Body of pancreas (tissue), 4 donors: ENCODE measurements around the gene DLG2. TPM values are rescaled to one million over a fixed set of nuclear protein-coding genes. Genes with fewer than 3 reads are reported as not detected.

Experiments
- ATAC-seq: fragments of 150-250 bp; one replicate; pipeline ENCODE4 v1.9.1; 2016
- DNase-seq, 4 donors: peaks; one replicate each; pipeline ENCODE4 v3.0.0-alpha.2; 2019
- H3K27ac ChIP-seq, 4 donors: fragments of 200-600 bp; sonication (generic); 1 replicate in 3 of 4; 2 replicates in 1 of 4; pipeline versions ENCODE4 v1.5.1 to v1.6.1; 2016 to 2019; ENCODE audit warnings: mild to moderate bottlenecking in 1 of 4, mixed read lengths in 1 of 4, moderate library complexity in 1 of 4
- H3K27me3 ChIP-seq, 2 donors: fragments of 200-600 bp; sonication (generic); one replicate each; pipeline ENCODE4 v1.6.0; 2016; ENCODE audit warnings: mild to moderate bottlenecking in 1 of 2
- H3K36me3 ChIP-seq, 2 donors: fragments of 200-600 bp; sonication (generic); replicated peaks in 1 of 2; 2 replicates each; pipeline ENCODE4 v1.5.1; 2016; ENCODE audit warnings: low read depth in 2 of 2; ENCODE audit not compliant: insufficient read depth in 1 of 2
- H3K4me1 ChIP-seq: fragments of 200-600 bp; sonication (generic); one replicate; pipeline ENCODE4 v1.6.0; 2016
- H3K4me3 ChIP-seq, 2 donors: fragments of 200-600 bp; sonication (generic); 1 replicate in 1 of 2; 2 replicates in 1 of 2; pipeline ENCODE4 v1.5.1; 2016 to 2019
- H3K9me3 ChIP-seq, 3 donors: fragments of 200-600 bp; sonication (generic); 1 replicate in 2 of 3; 2 replicates in 1 of 3; pipeline ENCODE4 v1.5.1; 2016
- POLR2A ChIP-seq, 3 donors: fragments of 450-650 bp; IDR thresholded peaks; one replicate each; pipeline ENCODE4 v1.6.1; 2016; ENCODE audit warnings: antibody characterized with exemption in 3 of 3, mild to moderate bottlenecking in 2 of 3
- WGBS, 2 donors: methylation state at CpG; one replicate each; pipeline ENCODE4 v1.1.5; 2017; 5-methylcytosine and 5-hydroxymethylcytosine counted together
- intact Hi-C: fragments of 100-400 bp; cut with DNase I; formaldehyde crosslinking; loops from one replicate; pipeline ENCODE4 v1.15.1; 2023
- total RNA-seq, 2 donors: library from RNA; depleted of rRNA; stranded (reverse); fragments of >200 nt; gene quantifications; one replicate each; pipeline ENCODE4 v1.1.0, GENCODE V29; 2016
- TF ChIP-seq, protein P1 (sequence below), 7 experiments: fragments of 450-650 bp in 4 of 7; fragments of 200-600 bp in 3 of 7; sonication (generic) in 3 of 7; IDR thresholded peaks; one replicate each; pipeline ENCODE4 v1.5.1; 2016 to 2019; ENCODE audit warnings: antibody characterized with exemption in 7 of 7

DLG2 gene
- total RNA-seq, 2 donors from 2014 or later: 6.0 to 13.2 TPM

DNA sequence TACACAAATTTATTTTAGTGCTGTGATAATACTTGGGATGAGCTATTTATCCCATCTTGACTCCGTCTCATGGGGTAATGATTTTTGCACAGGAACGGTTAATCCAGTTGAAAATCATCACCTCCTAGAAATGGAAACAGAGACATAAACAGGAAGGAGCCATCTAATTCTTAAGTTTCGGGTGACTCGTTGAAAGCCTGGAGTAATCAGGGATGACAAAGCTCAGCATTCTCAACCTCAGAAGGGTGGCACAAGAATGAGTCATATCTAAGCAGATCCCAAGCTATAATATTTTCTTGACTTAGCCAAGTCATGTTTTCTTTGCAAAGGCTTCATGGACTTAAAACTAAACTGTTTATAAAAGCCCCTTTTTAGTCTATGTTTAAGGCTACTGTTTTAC, 2060.2 kb downstream of the DLG2 start:
- Histone ChIP-seq H3K4me3 (no peak overlapping the region), H3K36me3 (no peaks in the 10 kb centered on the region), H3K9me3 (peaks cover 0 to 6% (median 0%) of the 10 kb centered on the region in 3 donors), H3K27me3 (no peaks in the 10 kb centered on the region), H3K4me1 (peaks cover 5% of the 10 kb centered on the region), H3K27ac (no peak overlapping the region)
- intact Hi-C loops: no loop called here
- TF ChIP-seq POLR2A (IDR thresholded peaks at IDR 0.05): no peak
- TF ChIP-seq, protein P1, sequence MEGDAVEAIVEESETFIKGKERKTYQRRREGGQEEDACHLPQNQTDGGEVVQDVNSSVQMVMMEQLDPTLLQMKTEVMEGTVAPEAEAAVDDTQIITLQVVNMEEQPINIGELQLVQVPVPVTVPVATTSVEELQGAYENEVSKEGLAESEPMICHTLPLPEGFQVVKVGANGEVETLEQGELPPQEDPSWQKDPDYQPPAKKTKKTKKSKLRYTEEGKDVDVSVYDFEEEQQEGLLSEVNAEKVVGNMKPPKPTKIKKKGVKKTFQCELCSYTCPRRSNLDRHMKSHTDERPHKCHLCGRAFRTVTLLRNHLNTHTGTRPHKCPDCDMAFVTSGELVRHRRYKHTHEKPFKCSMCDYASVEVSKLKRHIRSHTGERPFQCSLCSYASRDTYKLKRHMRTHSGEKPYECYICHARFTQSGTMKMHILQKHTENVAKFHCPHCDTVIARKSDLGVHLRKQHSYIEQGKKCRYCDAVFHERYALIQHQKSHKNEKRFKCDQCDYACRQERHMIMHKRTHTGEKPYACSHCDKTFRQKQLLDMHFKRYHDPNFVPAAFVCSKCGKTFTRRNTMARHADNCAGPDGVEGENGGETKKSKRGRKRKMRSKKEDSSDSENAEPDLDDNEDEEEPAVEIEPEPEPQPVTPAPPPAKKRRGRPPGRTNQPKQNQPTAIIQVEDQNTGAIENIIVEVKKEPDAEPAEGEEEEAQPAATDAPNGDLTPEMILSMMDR (IDR thresholded peaks at IDR 0.05): no peak
- no peak for DNase-seq
- no peak for ATAC-seq
- 80 to 81% methylated on average over 4 of the region's 4 CpGs for WGBS, 2 donors

DNA sequence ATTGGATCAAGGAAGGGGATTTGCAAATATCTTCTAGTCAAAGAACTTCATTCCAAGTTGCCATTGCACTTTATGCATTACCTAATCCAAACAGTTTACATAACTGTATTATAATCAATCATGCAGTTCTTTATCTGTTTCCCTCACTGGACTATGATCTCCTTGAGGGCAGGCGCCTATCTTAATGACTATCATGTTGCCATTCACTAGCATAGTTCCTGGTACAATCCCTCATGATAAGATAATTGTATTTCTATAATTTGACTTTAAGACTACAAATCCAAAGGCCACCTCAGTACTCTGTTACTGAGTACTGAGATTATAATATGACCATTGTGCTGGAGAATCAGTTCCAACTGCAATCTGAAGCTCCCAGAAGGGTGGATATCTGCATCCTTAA, 2062.3 kb downstream of the DLG2 start:
- no peaks in the 10 kb centered on the region for H3K27me3 ChIP-seq
- no peaks in the 10 kb centered on the region for H3K36me3 ChIP-seq
- no peaks in the 10 kb centered on the region for H3K4me1 ChIP-seq
- ATAC-seq (no peak), DNase-seq (no peak)
- H3K4me3 ChIP-seq: no peak overlapping the region
- TF ChIP-seq, protein P1 (IDR thresholded peaks at IDR 0.05): no peak
- no peak for TF ChIP-seq POLR2A (IDR thresholded peaks at IDR 0.05)
- intact Hi-C loops: no loop called here
- peaks cover 0 to 6% (median 0%) of the 10 kb centered on the region in 3 donors for H3K9me3 ChIP-seq
- WGBS, 2 donors: 81 to 96% methylated on average over 1 of the region's 1 CpG
- no peak overlapping the region for H3K27ac ChIP-seq

DNA sequence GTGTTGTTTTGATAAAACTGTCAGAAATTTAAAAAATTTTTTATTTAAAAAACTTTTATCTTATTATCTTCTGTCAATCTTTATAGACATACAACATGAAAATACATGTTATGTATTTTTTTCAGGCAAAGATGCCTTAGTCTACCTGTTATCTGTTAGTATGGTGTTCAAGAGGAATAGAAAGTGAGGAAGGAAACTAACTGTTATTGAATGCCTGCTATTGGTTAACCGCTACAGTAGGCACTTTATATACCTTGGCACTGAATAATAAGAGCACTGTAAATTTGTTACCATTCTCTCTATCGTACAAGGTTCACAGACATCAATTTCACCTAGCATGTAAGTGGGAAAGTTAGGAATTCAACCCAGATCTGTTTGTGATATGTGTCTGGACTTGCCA, 2068.9 kb downstream of the DLG2 start:
- Histone ChIP-seq H3K9me3 (peaks cover 0 to under 1% (median 0%) of the 10 kb centered on the region in 3 donors), H3K36me3 (no peaks in the 10 kb centered on the region), H3K4me3 (no peak overlapping the region), H3K27me3 (no peaks in the 10 kb centered on the region), H3K27ac (no peak overlapping the region), H3K4me1 (no peaks in the 10 kb centered on the region)
- intact Hi-C loops: no loop called here
- TF ChIP-seq POLR2A (IDR thresholded peaks at IDR 0.05): no peak
- TF ChIP-seq, protein P1 (IDR thresholded peaks at IDR 0.05): no peak
- ATAC-seq: no peak
- no peak for DNase-seq
- 82 to 93% methylated on average over 2 of the region's 2 CpGs for WGBS, 2 donors

DNA sequence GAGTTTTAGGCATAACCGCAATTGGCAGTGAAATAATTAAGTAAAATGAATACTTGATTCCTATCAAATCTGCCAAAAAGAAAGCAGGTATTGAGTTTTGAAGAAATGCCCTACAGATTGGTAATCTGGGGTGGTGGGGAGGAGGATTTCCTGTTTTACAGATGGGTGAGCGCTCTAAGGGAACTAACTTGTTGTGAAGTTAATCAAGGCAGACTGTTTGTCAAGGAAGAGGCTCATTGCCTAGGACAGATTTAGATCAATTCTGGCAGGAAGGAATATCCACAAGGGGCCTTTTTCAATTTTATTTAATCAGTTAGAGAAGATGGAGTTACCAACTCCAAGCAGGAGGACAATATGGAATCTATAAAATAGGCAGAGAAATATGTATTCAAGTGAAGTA, 2069.5 kb downstream of the DLG2 start:
- WGBS, 2 donors: 84 to 88% methylated on average over 2 of the region's 2 CpGs
- no peak for ATAC-seq
- TF ChIP-seq POLR2A (IDR thresholded peaks at IDR 0.05): no peak
- TF ChIP-seq, protein P1 (IDR thresholded peaks at IDR 0.05): no peak

DNA sequence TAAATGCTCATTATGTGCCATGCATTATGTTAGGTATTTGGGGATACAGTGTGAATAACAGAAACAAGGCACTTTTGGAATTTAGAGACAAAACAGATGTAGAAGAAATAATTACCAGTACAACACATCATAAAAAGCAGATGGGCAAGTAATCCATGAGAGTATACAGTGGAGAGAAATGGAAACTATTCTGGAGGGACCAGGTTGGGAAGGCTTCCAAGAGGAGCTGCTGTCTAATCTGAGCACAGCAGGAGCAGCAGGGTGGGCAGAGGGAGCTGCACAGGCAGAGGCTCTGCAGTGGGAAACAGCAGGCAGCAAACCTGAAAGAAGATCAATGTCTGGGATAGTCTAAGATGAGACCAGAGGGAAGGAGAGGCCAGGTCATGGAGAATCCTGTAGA, 2072.3 kb downstream of the DLG2 start:
- no peaks in the 10 kb centered on the region for H3K36me3 ChIP-seq
- no peak overlapping the region for H3K27ac ChIP-seq
- no peaks in the 10 kb centered on the region for H3K4me1 ChIP-seq
- H3K4me3 ChIP-seq: no peak overlapping the region
- H3K9me3 ChIP-seq: no peaks in the 10 kb centered on the region
- DNase-seq (no peak), ATAC-seq (no peak)
- no peak for TF ChIP-seq POLR2A (IDR thresholded peaks at IDR 0.05)
- intact Hi-C loops: no loop called here
- H3K27me3 ChIP-seq: no peaks in the 10 kb centered on the region

More for the DNA sequence above, 2069.5 kb downstream of the DLG2 start:
- intact Hi-C loops: no loop called here
- no peak for DNase-seq
- no peaks in the 10 kb centered on the region for H3K27me3 ChIP-seq
- no peak overlapping the region for H3K4me3 ChIP-seq
- no peaks in the 10 kb centered on the region for H3K4me1 ChIP-seq
- H3K36me3 ChIP-seq: no peaks in the 10 kb centered on the region
- no peak overlapping the region for H3K27ac ChIP-seq
- H3K9me3 ChIP-seq: no peaks in the 10 kb centered on the region
